Hepatocyte (in vitro differentiated cells): ENCODE results near the gene SLC34A1. TPM values are rescaled to one million over a fixed set of nuclear protein-coding genes. Genes with fewer than 3 reads are reported as not detected.

Experiments used
- DNase-seq: peaks from one replicate; pipeline ENCODE4 v3.0.0-alpha.2; 2016; ENCODE audit warnings: low spot score
- H2AFZ ChIP-seq: fragments of 200-600 bp; sonication (generic); 2 replicates; pipeline ENCODE4 v1.6.0; 2016; ENCODE audit warnings: antibody characterized with exemption, mild to moderate bottlenecking
- H3K27ac ChIP-seq: fragments of 200-600 bp; sonication (generic); 2 replicates; pipeline ENCODE4 v1.5.1; 2016; ENCODE audit warnings: mild to moderate bottlenecking
- H3K27me3 ChIP-seq: fragments of 200-600 bp; sonication (generic); 2 replicates; pipeline ENCODE4 v1.6.1; 2016
- H3K36me3 ChIP-seq: fragments of 200-600 bp; sonication (generic); replicated peaks from 2 replicates; pipeline ENCODE4 v1.5.1; 2016; ENCODE audit warnings: low read depth; ENCODE audit not compliant: insufficient read depth
- H3K4me1 ChIP-seq: fragments of 200-600 bp; sonication (generic); 2 replicates; pipeline ENCODE4 v1.5.1; 2016; ENCODE audit warnings: mild to moderate bottlenecking, moderate library complexity; ENCODE audit not compliant: insufficient read depth
- H3K4me2 ChIP-seq: fragments of 200-600 bp; sonication (generic); 2 replicates; pipeline ENCODE4 v1.6.0; 2016
- H3K4me3 ChIP-seq: fragments of 200-600 bp; sonication (generic); 2 replicates; pipeline ENCODE4 v1.5.1; 2016; ENCODE audit warnings: mild to moderate bottlenecking
- H3K79me2 ChIP-seq: fragments of 200-600 bp; sonication (generic); 2 replicates; pipeline ENCODE4 v1.6.0; 2017; ENCODE audit warnings: mild to moderate bottlenecking
- H3K9me2 ChIP-seq: fragments of 200-600 bp; sonication (generic); replicated peaks from 2 replicates; pipeline ENCODE4 v1.6.0; 2017; ENCODE audit warnings: mild to moderate bottlenecking; ENCODE audit not compliant: insufficient read depth
- H3K9me3 ChIP-seq: fragments of 200-600 bp; sonication (generic); 2 replicates; pipeline ENCODE4 v1.5.1; 2016; ENCODE audit warnings: low read depth, mild to moderate bottlenecking
- H4K20me1 ChIP-seq: fragments of 200-600 bp; sonication (generic); 2 replicates; pipeline ENCODE4 v1.6.0; 2016; ENCODE audit warnings: mild to moderate bottlenecking; ENCODE audit not compliant: insufficient read depth, poor library complexity, severe bottlenecking
- EZH2 ChIP-seq: fragments of 200-600 bp; sonication (generic); IDR thresholded peaks from 2 replicates; pipeline ENCODE4 v1.6.1; 2016; ENCODE audit warnings: antibody characterized with exemption, mild to moderate bottlenecking, borderline replicate concordance
- EZH2phosphoT487 ChIP-seq: fragments of 200-600 bp; sonication (generic); IDR thresholded peaks from one replicate; pipeline ENCODE4 v1.6.1; 2018; ENCODE audit warnings: antibody characterized with exemption, mild to moderate bottlenecking, low read depth, moderate library complexity; ENCODE audit not compliant: unreplicated experiment, severe bottlenecking
- WGBS: methylation state at CpG from one replicate; pipeline ENCODE4 v1.1.6; 2016; ENCODE audit warnings: low lambda C conversion rate; ENCODE audit errors: missing lambda C conversion rate; 5-methylcytosine and 5-hydroxymethylcytosine counted together
- polyA plus RNA-seq: library from polyadenylated mRNA; unstranded; fragments of >200 nt; fragmentation: Nextera tagmentation; extraction: Ambion mirVana; gene quantifications from 2 replicates; pipeline ENCODE4 v1.2.1, GENCODE V29; 2016
- total RNA-seq: library from RNA; depleted of rRNA; stranded (reverse); fragments of >200 nt; gene quantifications from 2 replicates; pipeline ENCODE4 v1.2.3, GENCODE V29; 2014
- TF ChIP-seq, protein P1 (sequence below): fragments of 200-600 bp; sonication (generic); IDR thresholded peaks from 2 replicates; pipeline ENCODE4 v1.5.1; 2016; ENCODE audit warnings: antibody characterized with exemption, mild to moderate bottlenecking; ENCODE audit not compliant: poor library complexity

The SLC34A1 gene
- total and polyA plus RNA-seq, 2 experiments from 2014 or later, result not detected

DNA sequence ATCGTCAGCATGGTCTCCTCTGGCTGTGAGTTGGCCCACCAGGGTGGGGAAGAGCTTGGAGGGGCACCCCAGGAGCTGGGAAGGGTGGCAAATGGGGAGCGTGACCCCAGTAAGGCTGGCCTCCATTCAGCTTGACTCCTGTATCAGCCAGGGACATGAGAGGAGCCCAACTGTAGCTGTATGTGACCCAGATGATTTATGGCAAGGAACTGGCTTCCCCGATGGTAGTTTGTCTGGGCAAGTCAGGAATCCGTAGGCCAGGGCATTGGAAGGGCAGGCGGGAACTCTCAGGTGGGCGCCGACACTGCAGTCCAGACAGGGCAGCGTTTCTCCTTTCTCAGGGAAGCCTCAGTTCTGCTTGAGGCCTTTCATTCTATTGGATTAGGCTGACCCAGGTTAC, 2.3 kb downstream of the SLC34A1 start:
- Histone ChIP-seq H3K4me3 (no peak overlapping the region), H3K27me3 (no peaks in the 10 kb centered on the region), H3K36me3 (no peaks in the 10 kb centered on the region), H3K4me2 (no peak overlapping the region), H3K9me3 (no peaks in the 10 kb centered on the region), H3K4me1 (peaks cover 3% of the 10 kb centered on the region), H3K27ac (no peak overlapping the region), H3K9me2 (no peaks in the 10 kb centered on the region), H4K20me1 (no peaks in the 10 kb centered on the region), H3K79me2 (no peaks in the 10 kb centered on the region), H2AFZ (no peak overlapping the region)
- TF ChIP-seq EZH2phosphoT487, result no peak
- TF ChIP-seq, protein P1, sequence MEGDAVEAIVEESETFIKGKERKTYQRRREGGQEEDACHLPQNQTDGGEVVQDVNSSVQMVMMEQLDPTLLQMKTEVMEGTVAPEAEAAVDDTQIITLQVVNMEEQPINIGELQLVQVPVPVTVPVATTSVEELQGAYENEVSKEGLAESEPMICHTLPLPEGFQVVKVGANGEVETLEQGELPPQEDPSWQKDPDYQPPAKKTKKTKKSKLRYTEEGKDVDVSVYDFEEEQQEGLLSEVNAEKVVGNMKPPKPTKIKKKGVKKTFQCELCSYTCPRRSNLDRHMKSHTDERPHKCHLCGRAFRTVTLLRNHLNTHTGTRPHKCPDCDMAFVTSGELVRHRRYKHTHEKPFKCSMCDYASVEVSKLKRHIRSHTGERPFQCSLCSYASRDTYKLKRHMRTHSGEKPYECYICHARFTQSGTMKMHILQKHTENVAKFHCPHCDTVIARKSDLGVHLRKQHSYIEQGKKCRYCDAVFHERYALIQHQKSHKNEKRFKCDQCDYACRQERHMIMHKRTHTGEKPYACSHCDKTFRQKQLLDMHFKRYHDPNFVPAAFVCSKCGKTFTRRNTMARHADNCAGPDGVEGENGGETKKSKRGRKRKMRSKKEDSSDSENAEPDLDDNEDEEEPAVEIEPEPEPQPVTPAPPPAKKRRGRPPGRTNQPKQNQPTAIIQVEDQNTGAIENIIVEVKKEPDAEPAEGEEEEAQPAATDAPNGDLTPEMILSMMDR, result no peak
- TF ChIP-seq EZH2, result no peak
- DNase-seq, result no peak
- WGBS, result 88% methylated on average over 8 of the region's 8 CpGs

DNA sequence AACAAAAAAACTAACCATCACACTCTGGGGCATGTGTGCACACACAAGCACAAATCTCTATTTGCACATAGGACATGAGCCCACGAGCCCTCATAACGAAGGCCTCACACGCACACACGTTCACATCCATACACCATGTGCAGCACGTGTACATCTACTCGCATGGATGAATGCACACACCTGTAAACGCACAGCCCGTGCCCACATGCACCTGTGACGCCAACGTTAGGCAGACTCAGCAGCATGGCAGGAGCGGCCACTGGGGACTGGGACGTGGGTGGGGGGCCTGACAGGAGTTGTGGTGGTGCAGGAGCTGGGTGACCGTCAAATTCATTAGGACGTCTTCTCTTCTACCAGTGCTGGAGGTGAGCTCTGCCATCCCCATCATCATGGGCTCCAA, 3.2 kb downstream of the SLC34A1 start:
- Histone ChIP-seq H3K79me2 (no peaks in the 10 kb centered on the region), H3K4me1 (peaks cover 3% of the 10 kb centered on the region), H3K27me3 (no peaks in the 10 kb centered on the region), H3K4me3 (no peak overlapping the region), H3K27ac (no peak overlapping the region), H4K20me1 (no peaks in the 10 kb centered on the region), H3K9me3 (no peaks in the 10 kb centered on the region), H3K9me2 (no peaks in the 10 kb centered on the region), H3K4me2 (no peak overlapping the region), H3K36me3 (no peaks in the 10 kb centered on the region), H2AFZ (no peak overlapping the region)
- TF ChIP-seq, protein P1, result no peak
- TF ChIP-seq EZH2phosphoT487, result no peak
- TF ChIP-seq EZH2, result no peak
- DNase-seq, result no peak
- 91% methylated on average over 14 of the region's 14 CpGs for WGBS

DNA sequence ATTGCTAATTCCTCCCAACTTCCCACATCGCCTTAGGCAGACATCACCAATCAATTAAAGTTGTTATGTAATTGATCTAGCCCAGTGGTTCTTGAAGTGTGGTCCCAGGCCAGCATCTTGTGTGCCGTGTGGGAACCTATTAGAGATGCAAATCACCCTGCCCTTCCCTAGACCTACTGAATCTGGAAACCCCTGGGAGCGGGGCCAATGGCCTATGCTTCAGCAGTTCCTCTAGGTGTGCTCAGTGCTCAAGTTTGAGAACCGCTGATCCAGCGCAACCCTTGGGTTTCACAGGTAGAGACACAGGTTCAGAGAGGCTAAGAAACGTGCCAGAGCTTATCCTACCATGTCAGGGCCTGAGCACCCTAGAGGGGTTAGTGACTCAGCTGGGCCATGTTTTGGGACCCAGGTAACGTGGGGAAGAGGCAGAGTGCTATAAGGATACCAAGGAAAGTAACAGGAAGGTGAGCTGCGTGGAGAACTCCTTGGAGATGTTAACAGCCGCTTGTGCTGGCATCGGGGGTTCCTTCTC, 4.4 kb downstream of the SLC34A1 start:
- peak overlapping the region; percentile 72 for H3K27ac ChIP-seq
- no peak overlapping the region for H3K4me3 ChIP-seq
- no peaks in the 10 kb centered on the region for H3K9me3 ChIP-seq
- H3K4me1 ChIP-seq, result peaks cover 3% of the 10 kb centered on the region
- no peaks in the 10 kb centered on the region for H4K20me1 ChIP-seq
- whole genome bisulfite sequencing, result 92% methylated on average over 10 of the region's 10 CpGs
- H3K9me2 ChIP-seq, result no peaks in the 10 kb centered on the region
- no peaks in the 10 kb centered on the region for H3K79me2 ChIP-seq
- TF ChIP-seq EZH2, result no peak
- TF ChIP-seq, protein P1, result no peak
- no peak for TF ChIP-seq EZH2phosphoT487
- DNase-seq, result no peak
- H3K36me3 ChIP-seq, result no peaks in the 10 kb centered on the region
- no peak overlapping the region for H2AFZ ChIP-seq
- no peaks in the 10 kb centered on the region for H3K27me3 ChIP-seq
- H3K4me2 ChIP-seq, result no peak overlapping the region
